ENCODE measurements around the gene CFAP57. TPM values are rescaled to one million over a fixed set of nuclear protein-coding genes. Genes with fewer than 3 reads are reported as not detected.

CFAP57 gene
- polyA plus RNA-seq, 6 donors from 2014 or later = 0.13 to 1.0 (median 0.24) TPM

GRCh38 chr1:43272576-43273571, 100.7 kb downstream of the CFAP57 start:
- Mint-ChIP-seq H3K36me3 (no peaks in the 10 kb centered on the region), H3K4me1 (peaks cover 20 to 30% (median 23%) of the 10 kb centered on the region in 3 donors), H3K27me3 (peaks cover 14 to 40% (median 34%) of the 10 kb centered on the region in 3 donors), H3K9me3 (no peaks in the 10 kb centered on the region), H3K27ac (no peak overlapping the region), H3K4me3 (peak overlapping the region in 1 of 8 donors; percentile 77)
- no peak for ATAC-seq (ENCODE audit: low read depth in 2 of 2)
- DNase-seq = no peak

- peak overlapping the region in 2 of 8 donors; percentile 35 to 77 for H3K4me3 Mint-ChIP-seq
- H3K9me3 Mint-ChIP-seq = no peaks in the 10 kb centered on the region
- peaks cover 14 to 40% (median 34%) of the 10 kb centered on the region in 3 donors for H3K27me3 Mint-ChIP-seq
- ATAC-seq (ENCODE audit: low read depth in 2 of 2) (no peak), DNase-seq (no peak)
- no peak overlapping the region for H3K27ac Mint-ChIP-seq
- no peaks in the 10 kb centered on the region for H3K36me3 Mint-ChIP-seq
- H3K4me1 Mint-ChIP-seq = peaks cover 20 to 30% (median 23%) of the 10 kb centered on the region in 3 donors
Measured at GRCh38 chr1:43273708-43274107, 101.6 kb downstream of the CFAP57 start.

GRCh38 chr1:43274125-43274803, 102.1 kb downstream of the CFAP57 start:
- Mint-ChIP-seq H3K27ac (peak overlapping the region in 1 of 6 donors; percentile 71), H3K4me1 (peaks cover 20 to 30% (median 23%) of the 10 kb centered on the region in 3 donors), H3K4me3 (peak overlapping the region in 1 of 8 donors; percentile 35), H3K27me3 (peaks cover 14 to 40% (median 33%) of the 10 kb centered on the region in 3 donors), H3K9me3 (no peaks in the 10 kb centered on the region), H3K36me3 (no peaks in the 10 kb centered on the region)
- ATAC-seq (ENCODE audit: low read depth in 2 of 2) (peak; percentile 35 to 42), DNase-seq (no peak)

- Mint-ChIP-seq H3K4me1 (peaks cover 19 to 28% (median 22%) of the 10 kb centered on the region in 3 donors), H3K27me3 (peaks cover 14 to 35% (median 29%) of the 10 kb centered on the region in 3 donors), H3K27ac (peak overlapping the region in 3 of 6 donors; percentile 26 to 90 (median 71)), H3K36me3 (no peaks in the 10 kb centered on the region), H3K4me3 (no peak overlapping the region), H3K9me3 (peaks cover 0 to under 1% (median 0%) of the 10 kb centered on the region in 7 donors)
- no peak for DNase-seq
- no peak for ATAC-seq (ENCODE audit: low read depth in 2 of 2)
Measured at GRCh38 chr1:43274804-43275180, 102.7 kb downstream of the CFAP57 start.

GRCh38 chr1:43275826-43276620, 103.9 kb downstream of the CFAP57 start:
- DNase-seq = no peak
- no peaks in the 10 kb centered on the region for H3K36me3 Mint-ChIP-seq

GRCh38 chr1:43276673-43277072, 104.5 kb downstream of the CFAP57 start:
- H3K9me3 Mint-ChIP-seq = peaks cover 0 to 3% (median 0%) of the 10 kb centered on the region in 7 donors
- no peaks in the 10 kb centered on the region for H3K36me3 Mint-ChIP-seq
- DNase-seq (no peak), ATAC-seq (ENCODE audit: low read depth in 2 of 2) (no peak)
- peaks cover 6 to 11% (median 8%) of the 10 kb centered on the region in 3 donors for H3K4me1 Mint-ChIP-seq
- H3K27ac Mint-ChIP-seq = no peak overlapping the region
- peaks cover 3 to 29% (median 20%) of the 10 kb centered on the region in 3 donors for H3K27me3 Mint-ChIP-seq
- H3K4me3 Mint-ChIP-seq = peak overlapping the region in 1 of 8 donors; percentile 35

More at GRCh38 chr1:43275826-43276620, 103.9 kb downstream of the CFAP57 start:
- Mint-ChIP-seq H3K4me1 (peaks cover 6 to 16% (median 10%) of the 10 kb centered on the region in 3 donors), H3K27ac (no peak overlapping the region), H3K4me3 (no peak overlapping the region), H3K9me3 (peaks cover 0 to 3% (median 0%) of the 10 kb centered on the region in 7 donors), H3K27me3 (peaks cover 7 to 35% (median 26%) of the 10 kb centered on the region in 3 donors)
- ATAC-seq (ENCODE audit: low read depth in 2 of 2) = no peak

- ATAC-seq (ENCODE audit: low read depth in 2 of 2) = no peak
- no peaks in the 10 kb centered on the region for H3K36me3 Mint-ChIP-seq
- H3K9me3 Mint-ChIP-seq = peaks cover 0 to 3% (median 0%) of the 10 kb centered on the region in 7 donors
- H3K4me1 Mint-ChIP-seq = peaks cover 6 to 9% (median 8%) of the 10 kb centered on the region in 3 donors
- peaks cover 0 to 27% (median 15%) of the 10 kb centered on the region in 3 donors for H3K27me3 Mint-ChIP-seq
- H3K27ac Mint-ChIP-seq = peak overlapping the region in 1 of 6 donors; percentile 42
- DNase-seq = no peak
- no peak overlapping the region for H3K4me3 Mint-ChIP-seq
Measured at GRCh38 chr1:43277116-43277876, 105.2 kb downstream of the CFAP57 start.

- ATAC-seq (ENCODE audit: low read depth in 2 of 2) (no peak), DNase-seq (no peak)
- H3K36me3 Mint-ChIP-seq = no peaks in the 10 kb centered on the region
- peaks cover 0 to 27% (median 15%) of the 10 kb centered on the region in 3 donors for H3K27me3 Mint-ChIP-seq
- no peak overlapping the region for H3K4me3 Mint-ChIP-seq
- peaks cover 0 to 3% (median 0%) of the 10 kb centered on the region in 7 donors for H3K9me3 Mint-ChIP-seq
- no peak overlapping the region for H3K27ac Mint-ChIP-seq
- H3K4me1 Mint-ChIP-seq = peaks cover 5 to 8% (median 7%) of the 10 kb centered on the region in 3 donors
Measured at GRCh38 chr1:43279161-43279560, 107.0 kb downstream of the CFAP57 start.

- DNase-seq = no peak
- Mint-ChIP-seq H3K4me3 (no peak overlapping the region), H3K9me3 (peaks cover 0 to 3% (median 0%) of the 10 kb centered on the region in 7 donors), H3K4me1 (peaks cover 0 to 4% (median 2%) of the 10 kb centered on the region in 3 donors), H3K36me3 (no peaks in the 10 kb centered on the region), H3K27me3 (peaks cover 0 to 29% (median 15%) of the 10 kb centered on the region in 3 donors), H3K27ac (peak overlapping the region in 1 of 6 donors; percentile 72)
- no peak for ATAC-seq (ENCODE audit: low read depth in 2 of 2)
Measured at GRCh38 chr1:43279666-43280065, 107.5 kb downstream of the CFAP57 start.

GRCh38 chr1:43280692-43281091, 108.6 kb downstream of the CFAP57 start:
- H3K9me3 Mint-ChIP-seq = peaks cover 0 to 3% (median 0%) of the 10 kb centered on the region in 7 donors
- H3K27me3 Mint-ChIP-seq = peaks cover 0 to 33% (median 15%) of the 10 kb centered on the region in 3 donors
- peak overlapping the region in 1 of 6 donors; percentile 49 for H3K27ac Mint-ChIP-seq
- DNase-seq = no peak
- H3K36me3 Mint-ChIP-seq = no peaks in the 10 kb centered on the region
- H3K4me3 Mint-ChIP-seq = no peak overlapping the region
- ATAC-seq (ENCODE audit: low read depth in 2 of 2) = no peak
- peaks cover 0 to 3% (median 3%) of the 10 kb centered on the region in 3 donors for H3K4me1 Mint-ChIP-seq

- Mint-ChIP-seq H3K9me3 (peaks cover 0 to 3% (median 0%) of the 10 kb centered on the region in 7 donors), H3K36me3 (no peaks in the 10 kb centered on the region), H3K27ac (no peak overlapping the region), H3K4me1 (peaks cover 0 to 3% (median 0%) of the 10 kb centered on the region in 3 donors), H3K4me3 (no peak overlapping the region), H3K27me3 (peaks cover 0 to 29% (median 16%) of the 10 kb centered on the region in 3 donors)
- DNase-seq = no peak
- ATAC-seq (ENCODE audit: low read depth in 2 of 2) = no peak
Measured at GRCh38 chr1:43282220-43283195, 110.4 kb downstream of the CFAP57 start.
